ENCODE results near the gene PPBP. TPM values are rescaled to one million over a fixed set of nuclear protein-coding genes. Genes with fewer than 3 reads are reported as not detected.

PPBP gene
- total RNA-seq, 3 donors from 2014 or later, result 1.3 to 2.0 (median 1.3) TPM

DNA sequence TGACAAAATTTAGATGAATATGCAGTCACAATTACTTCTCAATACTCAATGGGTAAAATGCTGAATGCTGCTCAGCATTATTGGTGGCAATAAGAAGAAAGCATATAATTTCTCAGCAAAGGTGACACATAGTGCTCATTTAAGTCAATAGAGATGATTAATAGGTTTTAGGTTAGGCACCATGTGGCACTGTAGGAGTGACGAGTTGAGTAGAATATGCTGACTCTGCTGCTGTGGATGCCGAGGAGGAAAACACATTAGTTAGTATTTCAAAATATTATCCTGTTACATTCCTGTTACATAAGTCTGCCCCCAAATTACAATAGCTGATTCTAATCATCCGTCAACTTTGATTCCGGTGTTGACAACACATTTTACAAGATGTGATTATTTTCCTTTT, 24.1 kb upstream of the PPBP start:
- Histone ChIP-seq H3K27ac (no peak overlapping the region), H3K27me3 (no peaks in the 10 kb centered on the region), H3K4me3 (no peak overlapping the region), H3K36me3 (no peaks in the 10 kb centered on the region), H3K4me1 (no peaks in the 10 kb centered on the region), H3K9me3 (no peaks in the 10 kb centered on the region)
- no peak for TF ChIP-seq POLR2AphosphoS5 (IDR thresholded peaks at IDR 0.05)
- TF ChIP-seq, protein P1, sequence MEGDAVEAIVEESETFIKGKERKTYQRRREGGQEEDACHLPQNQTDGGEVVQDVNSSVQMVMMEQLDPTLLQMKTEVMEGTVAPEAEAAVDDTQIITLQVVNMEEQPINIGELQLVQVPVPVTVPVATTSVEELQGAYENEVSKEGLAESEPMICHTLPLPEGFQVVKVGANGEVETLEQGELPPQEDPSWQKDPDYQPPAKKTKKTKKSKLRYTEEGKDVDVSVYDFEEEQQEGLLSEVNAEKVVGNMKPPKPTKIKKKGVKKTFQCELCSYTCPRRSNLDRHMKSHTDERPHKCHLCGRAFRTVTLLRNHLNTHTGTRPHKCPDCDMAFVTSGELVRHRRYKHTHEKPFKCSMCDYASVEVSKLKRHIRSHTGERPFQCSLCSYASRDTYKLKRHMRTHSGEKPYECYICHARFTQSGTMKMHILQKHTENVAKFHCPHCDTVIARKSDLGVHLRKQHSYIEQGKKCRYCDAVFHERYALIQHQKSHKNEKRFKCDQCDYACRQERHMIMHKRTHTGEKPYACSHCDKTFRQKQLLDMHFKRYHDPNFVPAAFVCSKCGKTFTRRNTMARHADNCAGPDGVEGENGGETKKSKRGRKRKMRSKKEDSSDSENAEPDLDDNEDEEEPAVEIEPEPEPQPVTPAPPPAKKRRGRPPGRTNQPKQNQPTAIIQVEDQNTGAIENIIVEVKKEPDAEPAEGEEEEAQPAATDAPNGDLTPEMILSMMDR (IDR thresholded peaks at IDR 0.05), result no peak
- no peak for TF ChIP-seq POLR2A (IDR thresholded peaks at IDR 0.05)
- intact Hi-C loops (cut with DNase I; ENCODE audit: low total_unique reads), result no loop called here
- DNase-seq (ENCODE audit: low spot score in 2 of 2), result no peak

DNA sequence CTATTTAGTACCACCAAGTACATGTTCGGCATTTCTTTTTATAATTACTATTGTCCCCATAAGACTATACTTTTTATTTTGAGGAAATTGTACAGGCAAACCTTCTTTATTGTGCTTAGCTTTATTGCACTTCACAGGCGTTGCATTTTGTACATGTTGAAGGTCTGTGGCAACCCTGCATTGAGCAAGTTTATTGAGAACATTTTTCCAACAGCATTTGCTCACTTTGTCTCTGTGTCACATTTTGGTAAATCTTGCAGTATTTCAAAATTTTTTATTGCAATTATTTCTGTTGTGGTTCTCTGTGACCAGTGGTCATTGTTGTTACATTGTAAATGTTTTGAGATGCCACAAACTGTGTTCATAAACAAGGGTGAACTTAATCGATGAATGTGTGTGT, 21.3 kb upstream of the PPBP start:
- Histone ChIP-seq H3K4me1 (no peaks in the 10 kb centered on the region), H3K36me3 (no peaks in the 10 kb centered on the region), H3K9me3 (no peaks in the 10 kb centered on the region), H3K4me3 (no peak overlapping the region), H3K27me3 (no peaks in the 10 kb centered on the region), H3K27ac (no peak overlapping the region)
- no peak for DNase-seq (ENCODE audit: low spot score in 2 of 2)
- TF ChIP-seq POLR2A (IDR thresholded peaks at IDR 0.05) (no peak), POLR2AphosphoS5 (IDR thresholded peaks at IDR 0.05) (no peak)
- TF ChIP-seq, protein P1 (IDR thresholded peaks at IDR 0.05), result no peak
- intact Hi-C loops (cut with DNase I; ENCODE audit: low total_unique reads), result no loop called here

DNA sequence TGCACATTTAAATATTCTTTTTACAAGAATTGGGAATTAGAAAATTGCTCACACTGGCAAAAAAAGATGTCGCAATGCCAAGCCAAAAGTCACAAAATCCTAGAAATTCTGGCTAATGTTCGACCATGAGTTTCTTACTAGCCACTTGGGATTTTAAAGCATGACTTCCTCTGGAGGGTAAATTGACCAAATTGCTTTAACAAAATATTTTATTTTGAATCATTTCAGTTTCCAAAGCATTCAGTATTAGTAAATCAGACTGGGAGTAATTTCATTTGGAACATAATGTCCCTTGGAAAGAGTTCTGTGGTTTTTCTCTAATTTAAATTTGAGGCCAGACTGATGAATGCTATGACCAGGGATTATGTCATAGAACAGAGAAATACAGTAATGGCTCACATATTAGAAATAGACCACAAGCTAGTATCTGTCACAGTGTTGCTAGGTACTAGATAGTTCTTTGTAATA, 18.1 kb upstream of the PPBP start:
- Histone ChIP-seq H3K27ac (no peak overlapping the region), H3K36me3 (no peaks in the 10 kb centered on the region), H3K4me3 (no peak overlapping the region), H3K27me3 (no peaks in the 10 kb centered on the region), H3K9me3 (no peaks in the 10 kb centered on the region), H3K4me1 (no peaks in the 10 kb centered on the region)
- no peak for DNase-seq (ENCODE audit: low spot score in 2 of 2)
- intact Hi-C loops (cut with DNase I; ENCODE audit: low total_unique reads), result no loop called here
- TF ChIP-seq, protein P1 (IDR thresholded peaks at IDR 0.05), result no peak
- TF ChIP-seq POLR2AphosphoS5 (IDR thresholded peaks at IDR 0.05), result no peak
- no peak for TF ChIP-seq POLR2A (IDR thresholded peaks at IDR 0.05)

DNA sequence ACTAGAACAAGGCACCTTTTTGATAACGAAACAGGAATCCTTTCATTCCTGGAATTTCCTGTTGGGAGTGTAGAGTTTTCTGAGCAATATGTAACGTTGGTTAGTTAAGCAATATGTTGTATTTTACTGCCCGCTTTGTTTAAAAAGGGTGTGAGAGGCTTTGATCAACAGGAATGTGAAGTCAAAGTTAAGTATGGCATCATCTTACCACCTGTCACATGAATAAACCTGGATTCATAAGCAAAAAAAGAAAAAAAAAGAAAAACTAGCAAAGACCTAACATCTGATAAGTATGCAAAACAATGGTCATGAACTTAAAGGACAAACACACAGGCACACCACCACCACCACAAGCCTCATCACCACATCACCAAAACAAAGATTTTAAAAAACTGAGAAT, 17.5 kb upstream of the PPBP start:
- no peak for DNase-seq (ENCODE audit: low spot score in 2 of 2)
- intact Hi-C loops (cut with DNase I; ENCODE audit: low total_unique reads), result no loop called here
- TF ChIP-seq POLR2AphosphoS5 (IDR thresholded peaks at IDR 0.05), result no peak
- TF ChIP-seq, protein P1 (IDR thresholded peaks at IDR 0.05), result no peak
- TF ChIP-seq POLR2A (IDR thresholded peaks at IDR 0.05), result no peak
- H3K9me3 ChIP-seq, result no peaks in the 10 kb centered on the region
- H3K4me3 ChIP-seq, result no peak overlapping the region
- no peak overlapping the region for H3K27ac ChIP-seq
- no peaks in the 10 kb centered on the region for H3K27me3 ChIP-seq
- H3K36me3 ChIP-seq, result no peaks in the 10 kb centered on the region
- no peaks in the 10 kb centered on the region for H3K4me1 ChIP-seq

DNA sequence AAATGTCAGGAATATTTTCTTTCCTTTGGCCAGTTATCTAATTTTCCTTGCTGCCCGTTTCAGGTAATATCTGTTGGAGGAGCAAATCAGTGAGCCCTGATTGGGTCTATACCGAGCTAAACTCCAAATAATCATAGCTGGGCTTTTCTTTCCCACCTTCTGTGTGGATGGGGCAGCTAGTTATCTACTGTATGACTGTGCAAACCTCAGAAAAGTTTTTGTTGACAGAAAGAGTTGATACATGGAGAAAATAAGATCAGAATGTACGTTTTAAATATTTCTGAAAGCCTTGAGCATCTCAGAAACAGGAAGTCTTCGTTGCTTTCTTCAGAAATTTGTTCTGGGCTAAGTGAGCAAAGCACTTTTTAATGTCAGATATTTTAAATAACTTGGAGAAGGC, 16.7 kb upstream of the PPBP start:
- Histone ChIP-seq H3K4me3 (no peak overlapping the region), H3K27me3 (no peaks in the 10 kb centered on the region), H3K36me3 (no peaks in the 10 kb centered on the region), H3K4me1 (no peaks in the 10 kb centered on the region), H3K27ac (no peak overlapping the region), H3K9me3 (no peaks in the 10 kb centered on the region)
- intact Hi-C loops (cut with DNase I; ENCODE audit: low total_unique reads), result loop anchor here (1.0 kb wide), 1 partner anchor 8 kb away; no protein-coding TSS in a partner anchor
- DNase-seq (ENCODE audit: low spot score in 2 of 2), result no peak
- TF ChIP-seq POLR2A (IDR thresholded peaks at IDR 0.05), result no peak
- TF ChIP-seq, protein P1 (IDR thresholded peaks at IDR 0.05), result no peak
- no peak for TF ChIP-seq POLR2AphosphoS5 (IDR thresholded peaks at IDR 0.05)
